SW 1271 (cell line): Measurements from ENCODE around the gene ZFHX3.
"Not testable (repeated sequence)": the region's sequence is repeated elsewhere in the genome, so short reads cannot be mapped to it uniquely, and the experiment has no call there.

Experiments
- DNase-seq, 2 experiments: peaks; one replicate each; lab custom pipeline; 2025; lab: John Stamatoyannopoulos, UW

Gene ZFHX3

DNA sequence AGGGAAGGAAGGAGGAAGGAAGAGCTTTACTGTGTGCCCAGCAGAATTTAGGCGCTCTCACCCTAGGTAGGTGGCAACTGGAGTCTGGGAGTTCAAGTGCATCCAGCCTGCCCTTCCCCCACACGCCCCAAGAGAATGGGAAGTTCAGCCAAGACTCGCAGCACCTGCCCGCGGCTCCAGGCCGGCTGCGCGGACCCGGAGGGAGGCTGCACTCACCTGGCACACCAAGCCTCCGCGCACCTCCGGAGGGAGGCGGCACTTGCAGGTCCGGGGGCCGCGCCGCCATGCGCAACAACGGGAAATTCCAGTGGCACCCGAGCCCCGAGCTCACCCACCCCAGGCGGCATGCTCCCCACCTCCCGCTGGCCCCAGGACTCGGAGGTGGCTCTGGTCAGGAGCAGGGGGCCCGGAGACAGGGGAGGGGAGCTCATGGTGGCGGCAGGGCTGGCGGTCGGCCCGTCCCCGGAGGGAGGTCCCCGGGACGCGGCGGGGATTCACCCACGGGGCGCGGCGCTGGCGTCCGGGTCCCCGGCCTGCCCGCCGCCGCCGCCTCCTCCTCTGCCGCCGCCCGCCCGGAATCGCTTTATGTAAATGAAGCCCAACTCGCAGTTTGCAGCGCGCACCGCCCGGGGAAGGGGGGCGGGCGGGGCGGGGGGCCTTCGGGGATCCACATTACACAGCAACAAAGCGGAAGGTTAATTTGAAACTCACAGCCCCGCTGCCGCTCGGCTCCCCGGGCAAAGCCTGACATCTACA is at the start of gene ZFHX3:
Gene ZFHX3, minus strand, starts transcription at position 593 of the 756 bp plus-strand sequence. CDS start 87,983 bp downstream, outside the sequence.
- DNase-seq = peak; percentile 33 to 48

- DNase-seq = no peak
Measured at GRCh38 chr16:73096510-73096909, 48.6 kb upstream of the ZFHX3 start.

DNA sequence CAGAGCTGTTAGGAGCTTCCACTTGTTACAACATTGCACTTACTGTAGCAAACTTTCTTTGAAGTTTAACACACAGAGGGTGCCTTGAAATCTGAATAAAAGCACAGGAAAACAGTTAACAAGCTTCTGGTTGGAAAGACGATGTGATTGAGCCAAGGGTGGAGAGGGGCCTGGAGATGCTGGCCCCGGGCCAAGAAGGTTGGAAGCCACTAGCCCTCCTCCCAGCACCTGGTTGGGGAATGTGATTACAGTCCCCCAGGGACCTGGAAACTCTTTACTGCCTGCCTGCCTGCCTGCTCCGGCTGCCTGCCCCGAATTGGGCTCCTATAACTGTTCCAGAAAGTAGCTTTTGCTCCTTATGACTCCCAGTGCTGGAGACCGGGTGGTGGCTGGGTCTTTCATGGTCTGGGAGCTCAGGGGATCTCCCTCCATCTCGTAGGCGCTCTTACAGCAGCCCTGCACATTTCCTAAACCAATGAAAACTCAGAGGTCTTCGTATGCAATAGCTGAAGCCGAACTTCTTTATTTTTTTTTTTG is 48.0 kb upstream of the ZFHX3 start:
- no peak for DNase-seq

GRCh38 chr16:73095142-73095820 is 47.4 kb upstream of the ZFHX3 start:
- no peak for DNase-seq

DNA sequence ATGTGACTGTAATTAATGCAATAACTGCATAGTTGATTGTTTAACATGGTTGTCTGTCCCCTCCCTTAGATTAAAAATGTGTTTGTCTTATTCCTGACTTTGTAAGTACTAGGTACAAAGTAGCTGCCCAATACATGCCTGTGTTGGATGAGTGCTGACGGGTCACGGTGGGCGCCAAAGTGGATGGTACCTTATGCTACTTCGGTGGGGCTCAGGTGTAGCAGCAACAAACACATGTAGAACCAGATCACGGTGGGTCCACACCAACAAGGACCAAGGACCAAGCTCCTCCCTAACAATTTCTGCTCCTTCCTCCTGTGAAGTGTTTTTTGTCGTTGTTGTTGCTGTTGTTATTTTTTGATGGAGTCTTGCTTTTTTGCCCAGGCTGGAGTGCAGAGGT is 46.4 kb upstream of the ZFHX3 start:
- no peak for DNase-seq

- DNase-seq = no peak
Measured at GRCh38 chr16:73093146-73094144, 45.5 kb upstream of the ZFHX3 start.

DNA sequence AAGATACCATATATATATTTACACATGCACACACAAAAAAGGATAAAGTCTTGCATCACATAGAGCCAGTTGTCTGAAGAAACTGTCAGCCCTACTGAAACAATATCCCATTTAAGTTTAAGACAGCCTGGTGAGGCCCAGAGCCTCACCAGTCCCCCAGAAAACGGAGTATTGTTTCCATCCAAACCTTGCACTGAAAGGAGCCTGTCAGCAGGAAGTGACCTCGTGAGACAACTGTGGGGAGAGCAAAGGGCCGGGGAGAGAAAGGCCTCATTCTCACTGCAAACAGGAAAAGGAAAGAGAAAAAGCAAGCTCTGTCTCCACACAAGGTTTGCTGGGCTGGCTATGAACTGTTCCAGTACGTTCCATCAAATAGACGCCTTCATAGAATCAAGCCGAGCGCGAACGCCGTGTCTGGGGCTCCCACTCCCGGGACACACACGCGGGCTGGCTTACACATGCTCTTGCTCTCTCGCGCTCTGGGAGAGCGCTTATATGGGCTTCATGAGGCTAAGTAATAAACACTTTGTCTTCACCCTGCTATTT is 44.4 kb upstream of the ZFHX3 start:
- DNase-seq = no peak

DNA sequence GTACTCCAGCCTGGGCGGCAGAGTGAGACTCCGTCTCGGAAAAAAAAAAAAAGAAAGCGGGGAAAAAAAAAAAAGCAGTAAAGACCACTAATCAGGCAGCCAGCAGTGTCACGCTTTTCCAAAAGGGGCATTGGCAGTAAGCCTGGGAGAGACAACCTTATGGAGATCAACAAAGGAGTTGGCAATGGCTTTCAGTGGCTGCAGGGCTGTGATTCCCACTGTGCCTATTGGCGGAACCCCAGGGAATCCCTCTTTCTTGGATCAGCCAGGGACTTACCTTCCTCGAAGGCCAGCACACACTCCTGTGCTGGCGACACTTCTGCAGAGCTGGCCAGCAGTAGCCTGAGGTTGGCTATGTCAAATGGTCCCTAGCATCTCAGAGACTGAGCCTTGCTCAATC is 43.2 kb upstream of the ZFHX3 start:
- DNase-seq = no peak

DNA sequence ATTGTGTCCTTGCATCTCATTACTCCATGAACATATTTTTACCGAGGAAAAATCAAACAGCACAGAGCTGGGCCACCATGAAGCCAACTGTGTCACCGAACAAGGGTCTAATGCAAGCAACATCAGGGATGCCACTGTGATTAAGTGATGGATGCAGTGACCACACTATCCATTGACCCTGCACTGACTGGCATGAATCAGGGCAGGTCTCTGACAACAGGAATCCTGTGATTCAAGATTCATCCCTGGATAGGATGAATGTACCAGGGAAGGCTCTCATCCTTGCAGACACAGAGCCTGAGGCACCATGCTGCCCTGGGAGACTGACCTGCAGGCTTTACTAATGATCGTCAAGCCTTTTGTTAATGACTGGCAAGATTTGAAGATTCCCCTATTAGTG is 41.5 kb upstream of the ZFHX3 start:
- no peak for DNase-seq

DNA sequence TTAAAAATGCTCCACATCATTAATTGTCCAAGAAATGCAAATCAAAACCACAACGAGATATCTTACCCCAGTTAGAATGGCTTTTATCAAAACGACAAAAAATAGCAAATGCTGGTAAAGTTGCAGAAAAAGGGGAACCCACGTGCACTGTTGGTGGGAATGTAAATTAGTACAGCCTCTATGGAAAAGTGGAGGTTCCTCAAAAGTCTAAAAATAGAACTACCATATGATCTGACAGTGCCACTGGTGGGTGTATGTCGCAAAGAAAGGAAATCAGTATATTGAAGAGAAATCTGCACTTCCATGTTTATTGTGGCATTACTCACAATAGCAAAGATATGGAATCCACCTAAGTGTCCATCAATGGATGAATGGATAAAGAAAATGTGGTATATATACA is 38.2 kb upstream of the ZFHX3 start:
- DNase-seq = no peak

DNA sequence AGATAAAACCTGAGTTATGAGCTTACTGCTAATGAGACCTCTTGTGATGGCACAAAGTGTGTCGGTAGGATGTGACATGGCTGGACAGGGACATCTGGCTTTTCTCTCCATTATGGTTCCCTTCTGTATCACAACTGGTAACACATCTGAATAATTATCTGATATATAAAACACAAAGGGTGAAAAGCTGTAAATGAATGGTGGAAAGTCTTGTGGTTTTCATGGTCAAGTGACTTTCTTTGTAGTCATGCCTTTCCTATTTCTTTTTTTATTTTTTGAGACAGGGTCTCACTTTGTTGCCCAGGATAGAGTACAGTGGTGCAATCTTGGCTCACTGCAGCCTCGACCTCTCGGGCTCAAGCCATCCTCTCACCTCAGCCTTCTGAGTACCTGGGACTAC is 35.3 kb upstream of the ZFHX3 start:
- DNase-seq = no peak

DNA sequence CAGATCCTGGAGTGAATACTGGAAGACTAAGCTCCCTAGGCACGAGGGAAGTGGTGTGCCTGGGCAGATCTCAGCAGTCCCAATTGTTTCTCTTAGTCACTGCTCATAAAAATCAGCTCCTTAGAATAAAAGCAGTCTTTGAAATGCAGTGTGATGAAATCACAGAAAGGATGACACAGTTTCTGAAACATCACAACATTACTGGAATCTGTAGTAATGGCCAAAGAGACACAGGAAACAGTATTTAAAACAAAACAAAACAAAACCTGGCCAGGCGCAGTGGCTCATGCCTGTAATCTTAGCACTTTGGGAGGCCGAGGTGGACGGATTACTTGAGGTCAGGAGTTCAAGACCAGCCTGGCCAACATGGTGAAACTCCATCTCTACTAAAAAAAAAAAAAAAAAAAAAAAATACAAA is 34.7 kb upstream of the ZFHX3 start:
- peak in 1 of 2 experiments; percentile 46 for DNase-seq

- no peak for DNase-seq
Measured at GRCh38 chr16:73080931-73081330, 33.0 kb upstream of the ZFHX3 start.

- no peak for DNase-seq
Measured at GRCh38 chr16:73076324-73076810, 28.4 kb upstream of the ZFHX3 start.

- no peak for DNase-seq
Measured at GRCh38 chr16:73074382-73074781, 26.5 kb upstream of the ZFHX3 start.

- not testable (repeated sequence) for DNase-seq
Measured at GRCh38 chr16:73072051-73072450, 24.1 kb upstream of the ZFHX3 start.

- DNase-seq = no peak
Measured at GRCh38 chr16:73071131-73071940, 23.4 kb upstream of the ZFHX3 start.

- DNase-seq = no peak
Measured at GRCh38 chr16:73069581-73070262, 21.8 kb upstream of the ZFHX3 start.

GRCh38 chr16:73068541-73069401 is 20.8 kb upstream of the ZFHX3 start:
- DNase-seq = peak in 1 of 2 experiments; percentile 28
